ENCODE data around the gene CCNDBP1. TPM values are rescaled to one million over a fixed set of nuclear protein-coding genes. Genes with fewer than 3 reads are reported as not detected.
"Not testable (repeated sequence)": the region's sequence is repeated elsewhere in the genome, so short reads cannot be mapped to it uniquely, and the experiment has no call there.

Gene CCNDBP1
- total RNA-seq, 1 donor from 2014 or later, result 56.6 TPM

- intact Hi-C loops (cut with micrococcal nuclease), result no loop called here
- ATAC-seq (no peak), DNase-seq (no peak)
Observed at GRCh38 chr15:43187544-43188155, 2.4 kb downstream of the CCNDBP1 start.

GRCh38 chr15:43189296-43189695, 4.1 kb downstream of the CCNDBP1 start:
- intact Hi-C loops (cut with micrococcal nuclease), result no loop called here
- ATAC-seq (no peak), DNase-seq (no peak)

GRCh38 chr15:43190178-43190577, 5.0 kb downstream of the CCNDBP1 start:
- DNase-seq (peak; percentile 89), ATAC-seq (peak; percentile 67)

GRCh38 chr15:43193710-43194109, 8.5 kb downstream of the CCNDBP1 start:
- ATAC-seq, result no peak
- no peak for DNase-seq
- intact Hi-C loops (cut with micrococcal nuclease), result no loop called here

More at GRCh38 chr15:43190178-43190577, 5.0 kb downstream of the CCNDBP1 start:
- intact Hi-C loops (cut with micrococcal nuclease), result no loop called here

- no peak for DNase-seq
- intact Hi-C loops (cut with micrococcal nuclease), result no loop called here
- ATAC-seq, result peak; percentile 35
Observed at GRCh38 chr15:43194795-43195194, 9.6 kb downstream of the CCNDBP1 start.

- ATAC-seq (peak; percentile 67), DNase-seq (no peak)
- intact Hi-C loops (cut with micrococcal nuclease), result no loop called here
Observed at GRCh38 chr15:43196760-43197548, 11.8 kb downstream of the CCNDBP1 start.

GRCh38 chr15:43197773-43198172, 12.6 kb downstream of the CCNDBP1 start:
- DNase-seq; ATAC-seq; intact Hi-C loops (cut with micrococcal nuclease): not testable (repeated sequence)

- ATAC-seq; DNase-seq; intact Hi-C loops (cut with micrococcal nuclease): not testable (repeated sequence)
Observed at GRCh38 chr15:43198556-43198955, 13.4 kb downstream of the CCNDBP1 start.

GRCh38 chr15:43198992-43199391, 13.8 kb downstream of the CCNDBP1 start:
- no peak for DNase-seq
- intact Hi-C loops (cut with micrococcal nuclease), result no loop called here
- no peak for ATAC-seq

GRCh38 chr15:43199945-43200488, 14.8 kb downstream of the CCNDBP1 start:
- DNase-seq, result no peak
- intact Hi-C loops (cut with micrococcal nuclease), result no loop called here
- ATAC-seq, result no peak

GRCh38 chr15:43204016-43204901, 19.1 kb downstream of the CCNDBP1 start:
- intact Hi-C loops (cut with micrococcal nuclease), result no loop called here
- ATAC-seq (peak; percentile 77), DNase-seq (peak; percentile 78)

GRCh38 chr15:43206054-43206453, 20.9 kb downstream of the CCNDBP1 start:
- ATAC-seq (no peak), DNase-seq (no peak)
- intact Hi-C loops (cut with micrococcal nuclease), result no loop called here

- DNase-seq (no peak), ATAC-seq (no peak)
- intact Hi-C loops (cut with micrococcal nuclease), result no loop called here
Observed at GRCh38 chr15:43207024-43207423, 21.8 kb downstream of the CCNDBP1 start.

- ATAC-seq (no peak), DNase-seq (no peak)
- intact Hi-C loops (cut with micrococcal nuclease), result no loop called here
Observed at GRCh38 chr15:43208052-43209002, 23.1 kb downstream of the CCNDBP1 start.

GRCh38 chr15:43209059-43209824, 24.0 kb downstream of the CCNDBP1 start:
- intact Hi-C loops (cut with micrococcal nuclease), result no loop called here
- ATAC-seq (peak; percentile 25), DNase-seq (no peak)

GRCh38 chr15:43210172-43210745, 25.1 kb downstream of the CCNDBP1 start:
- intact Hi-C loops (cut with micrococcal nuclease), result no loop called here
- DNase-seq, result no peak
- no peak for ATAC-seq

GRCh38 chr15:43210807-43211206, 25.6 kb downstream of the CCNDBP1 start:
- intact Hi-C loops (cut with micrococcal nuclease), result no loop called here
- ATAC-seq (no peak), DNase-seq (no peak)
